ENCODE measurements around the gene RBL1. TPM values are rescaled to one million over a fixed set of nuclear protein-coding genes. Genes with fewer than 3 reads are reported as not detected.
"Not testable (repeated sequence)": the region's sequence is repeated elsewhere in the genome, so short reads cannot be mapped to it uniquely, and the experiment has no call there.

Gene RBL1
- polyA plus RNA-seq, 1 donor from 2014 or later: 5.1 TPM

- Histone ChIP-seq H3K79me2 (replicated peaks; ENCODE audit: insufficient read depth, low read length) (no peaks in the 10 kb centered on the region), H3K9me2 (ENCODE audit: insufficient read depth, low read length) (no peaks in the 10 kb centered on the region), H3K4me3 (ENCODE audit: low read length) (no peak overlapping the region), H2AFZ (ENCODE audit: low read depth, low read length) (no peak overlapping the region), H3K9ac (ENCODE audit: low read length) (no peak overlapping the region), H3F3A (ENCODE audit: insufficient read depth, low read length, poor library complexity, severe bottlenecking) (no peaks in the 10 kb centered on the region), H3K9me3 (ENCODE audit: low read length) (no peaks in the 10 kb centered on the region), H4K20me1 (ENCODE audit: insufficient read depth) (no peaks in the 10 kb centered on the region), H3K27ac (ENCODE audit: low read length) (no peak overlapping the region), H3K4me2 (ENCODE audit: low read length) (no peak overlapping the region), H3K27me3 (ENCODE audit: insufficient read depth, low read depth, low read length) (no peaks in the 10 kb centered on the region), H3K36me3 (ENCODE audit: insufficient read depth, low read length) (peaks cover 5% of the 10 kb centered on the region)
- TF ChIP-seq EP300 (conservative IDR thresholded peaks at IDR 0.05; ENCODE audit: poor library complexity, severe bottlenecking) (no peak), TAF1 (IDR thresholded peaks at IDR 0.05; ENCODE audit: low read depth) (no peak), EZH2 (IDR thresholded peaks at IDR 0.05; ENCODE audit: borderline replicate concordance, insufficient read depth, low read length, poor library complexity, severe bottlenecking) (no peak), MXI1 (conservative IDR thresholded peaks at IDR 0.05; ENCODE audit: poor library complexity, severe bottlenecking) (no peak), POLR2AphosphoS5 (IDR thresholded peaks at IDR 0.05) (no peak), SMC3 (conservative IDR thresholded peaks at IDR 0.05; ENCODE audit: poor library complexity) (no peak), RAD21 (conservative IDR thresholded peaks at IDR 0.05) (no peak)
- TF ChIP-seq, protein P1, sequence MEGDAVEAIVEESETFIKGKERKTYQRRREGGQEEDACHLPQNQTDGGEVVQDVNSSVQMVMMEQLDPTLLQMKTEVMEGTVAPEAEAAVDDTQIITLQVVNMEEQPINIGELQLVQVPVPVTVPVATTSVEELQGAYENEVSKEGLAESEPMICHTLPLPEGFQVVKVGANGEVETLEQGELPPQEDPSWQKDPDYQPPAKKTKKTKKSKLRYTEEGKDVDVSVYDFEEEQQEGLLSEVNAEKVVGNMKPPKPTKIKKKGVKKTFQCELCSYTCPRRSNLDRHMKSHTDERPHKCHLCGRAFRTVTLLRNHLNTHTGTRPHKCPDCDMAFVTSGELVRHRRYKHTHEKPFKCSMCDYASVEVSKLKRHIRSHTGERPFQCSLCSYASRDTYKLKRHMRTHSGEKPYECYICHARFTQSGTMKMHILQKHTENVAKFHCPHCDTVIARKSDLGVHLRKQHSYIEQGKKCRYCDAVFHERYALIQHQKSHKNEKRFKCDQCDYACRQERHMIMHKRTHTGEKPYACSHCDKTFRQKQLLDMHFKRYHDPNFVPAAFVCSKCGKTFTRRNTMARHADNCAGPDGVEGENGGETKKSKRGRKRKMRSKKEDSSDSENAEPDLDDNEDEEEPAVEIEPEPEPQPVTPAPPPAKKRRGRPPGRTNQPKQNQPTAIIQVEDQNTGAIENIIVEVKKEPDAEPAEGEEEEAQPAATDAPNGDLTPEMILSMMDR (IDR thresholded peaks at IDR 0.05; ENCODE audit: poor library complexity, severe bottlenecking): no peak
- TF ChIP-seq, protein P2, sequence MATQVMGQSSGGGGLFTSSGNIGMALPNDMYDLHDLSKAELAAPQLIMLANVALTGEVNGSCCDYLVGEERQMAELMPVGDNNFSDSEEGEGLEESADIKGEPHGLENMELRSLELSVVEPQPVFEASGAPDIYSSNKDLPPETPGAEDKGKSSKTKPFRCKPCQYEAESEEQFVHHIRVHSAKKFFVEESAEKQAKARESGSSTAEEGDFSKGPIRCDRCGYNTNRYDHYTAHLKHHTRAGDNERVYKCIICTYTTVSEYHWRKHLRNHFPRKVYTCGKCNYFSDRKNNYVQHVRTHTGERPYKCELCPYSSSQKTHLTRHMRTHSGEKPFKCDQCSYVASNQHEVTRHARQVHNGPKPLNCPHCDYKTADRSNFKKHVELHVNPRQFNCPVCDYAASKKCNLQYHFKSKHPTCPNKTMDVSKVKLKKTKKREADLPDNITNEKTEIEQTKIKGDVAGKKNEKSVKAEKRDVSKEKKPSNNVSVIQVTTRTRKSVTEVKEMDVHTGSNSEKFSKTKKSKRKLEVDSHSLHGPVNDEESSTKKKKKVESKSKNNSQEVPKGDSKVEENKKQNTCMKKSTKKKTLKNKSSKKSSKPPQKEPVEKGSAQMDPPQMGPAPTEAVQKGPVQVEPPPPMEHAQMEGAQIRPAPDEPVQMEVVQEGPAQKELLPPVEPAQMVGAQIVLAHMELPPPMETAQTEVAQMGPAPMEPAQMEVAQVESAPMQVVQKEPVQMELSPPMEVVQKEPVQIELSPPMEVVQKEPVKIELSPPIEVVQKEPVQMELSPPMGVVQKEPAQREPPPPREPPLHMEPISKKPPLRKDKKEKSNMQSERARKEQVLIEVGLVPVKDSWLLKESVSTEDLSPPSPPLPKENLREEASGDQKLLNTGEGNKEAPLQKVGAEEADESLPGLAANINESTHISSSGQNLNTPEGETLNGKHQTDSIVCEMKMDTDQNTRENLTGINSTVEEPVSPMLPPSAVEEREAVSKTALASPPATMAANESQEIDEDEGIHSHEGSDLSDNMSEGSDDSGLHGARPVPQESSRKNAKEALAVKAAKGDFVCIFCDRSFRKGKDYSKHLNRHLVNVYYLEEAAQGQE (IDR thresholded peaks at IDR 0.05; ENCODE audit: borderline replicate concordance): no peak
Measured at GRCh38 chr20:37007898-37008649, 87.7 kb downstream of the RBL1 start.

- H3K27me3 ChIP-seq (ENCODE audit: insufficient read depth, low read depth, low read length); H3F3A ChIP-seq (ENCODE audit: insufficient read depth, low read length, poor library complexity, severe bottlenecking); H3K27ac ChIP-seq (ENCODE audit: low read length); H2AFZ ChIP-seq (ENCODE audit: low read depth, low read length); H3K4me2 ChIP-seq (ENCODE audit: low read length); H3K4me3 ChIP-seq (ENCODE audit: low read length); H3K36me3 ChIP-seq (ENCODE audit: insufficient read depth, low read length); H3K9ac ChIP-seq (ENCODE audit: low read length); H3K9me2 ChIP-seq (ENCODE audit: insufficient read depth, low read length); H3K79me2 ChIP-seq (replicated peaks; ENCODE audit: insufficient read depth, low read length); H4K20me1 ChIP-seq (ENCODE audit: insufficient read depth); H3K9me3 ChIP-seq (ENCODE audit: low read length): not testable (repeated sequence)
Measured at GRCh38 chr20:37005062-37005942, 90.5 kb downstream of the RBL1 start.

DNA sequence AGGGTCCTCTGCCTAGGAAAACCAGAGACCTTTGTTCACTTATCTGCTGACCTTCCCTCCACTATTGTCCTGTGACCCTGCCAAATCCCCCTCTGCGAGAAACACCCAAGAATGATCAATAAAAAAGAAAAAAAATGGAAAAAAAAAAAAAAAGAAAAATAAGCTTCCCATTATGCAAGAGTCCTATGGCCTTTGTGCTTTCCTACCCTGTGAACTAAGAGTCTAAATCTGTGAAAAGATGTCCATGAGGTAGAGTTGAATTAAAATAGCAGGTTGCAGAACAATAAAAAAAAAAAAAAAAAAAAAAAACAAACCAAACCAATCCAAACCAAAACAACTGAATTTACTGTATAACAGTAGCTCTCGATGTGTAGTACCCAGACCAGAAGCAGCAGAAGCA is 94.2 kb downstream of the RBL1 start:
- H4K20me1 ChIP-seq (ENCODE audit: insufficient read depth); H3K36me3 ChIP-seq (ENCODE audit: insufficient read depth, low read length); H3K9me3 ChIP-seq (ENCODE audit: low read length); H2AFZ ChIP-seq (ENCODE audit: low read depth, low read length); H3K9ac ChIP-seq (ENCODE audit: low read length); H3K27me3 ChIP-seq (ENCODE audit: insufficient read depth, low read depth, low read length); H3K27ac ChIP-seq (ENCODE audit: low read length); H3K9me2 ChIP-seq (ENCODE audit: insufficient read depth, low read length); H3K79me2 ChIP-seq (replicated peaks; ENCODE audit: insufficient read depth, low read length); H3K4me2 ChIP-seq (ENCODE audit: low read length); H3K4me3 ChIP-seq (ENCODE audit: low read length); H3F3A ChIP-seq (ENCODE audit: insufficient read depth, low read length, poor library complexity, severe bottlenecking): not testable (repeated sequence)

DNA sequence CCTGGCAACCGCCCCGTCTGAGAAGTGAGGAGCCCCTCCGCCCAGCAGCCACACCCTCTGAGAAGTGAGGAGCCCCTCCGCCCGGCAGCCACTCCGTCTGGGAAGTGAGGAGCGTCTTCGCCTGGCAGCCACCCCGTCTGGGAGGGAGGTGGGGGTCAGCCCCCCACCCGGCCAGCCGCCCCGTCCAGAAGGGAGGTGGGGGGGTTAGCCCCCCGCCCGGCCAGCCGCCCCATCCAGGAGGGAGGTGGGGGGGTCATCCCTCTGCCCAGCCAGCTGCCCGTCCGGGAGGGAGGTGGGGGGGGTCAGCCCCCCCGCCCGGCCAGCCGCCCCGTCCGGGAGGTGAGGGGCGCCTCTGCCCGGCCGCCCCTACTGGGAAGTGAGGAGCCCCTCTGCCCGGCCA is 95.6 kb downstream of the RBL1 start:
- not testable (repeated sequence) for H3K9me2 ChIP-seq (ENCODE audit: insufficient read depth, low read length); H3K9ac ChIP-seq (ENCODE audit: low read length); H3K4me2 ChIP-seq (ENCODE audit: low read length); H2AFZ ChIP-seq (ENCODE audit: low read depth, low read length); H3K27me3 ChIP-seq (ENCODE audit: insufficient read depth, low read depth, low read length); H3K9me3 ChIP-seq (ENCODE audit: low read length); H3K27ac ChIP-seq (ENCODE audit: low read length); H4K20me1 ChIP-seq (ENCODE audit: insufficient read depth); H3F3A ChIP-seq (ENCODE audit: insufficient read depth, low read length, poor library complexity, severe bottlenecking); H3K79me2 ChIP-seq (replicated peaks; ENCODE audit: insufficient read depth, low read length); H3K36me3 ChIP-seq (ENCODE audit: insufficient read depth, low read length); H3K4me3 ChIP-seq (ENCODE audit: low read length)

All from neural cell (in vitro differentiated cells).